AG04449 (cell line): Measurements from ENCODE around the gene METTL17.
"Not testable (repeated sequence)": the region's sequence is repeated elsewhere in the genome, so short reads cannot be mapped to it uniquely, and the experiment has no call there.

Source experiments
- CTCF ChIA-PET: fragments of 350-600 bp; formaldehyde crosslinking; extraction: SDS; loops from one replicate; lab custom pipeline; 2021; ENCODE audit warnings: antibody characterized with exemption; lab: Yijun Ruan, JAX
- POLR2A ChIA-PET: fragments of 400-600, 350-600 bp; formaldehyde crosslinking; extraction: SDS; loops from one replicate; lab custom pipeline; 2020; ENCODE audit warnings: antibody characterized with exemption, inconsistent platforms; lab: Yijun Ruan, JAX
- DNase-seq: peaks from one replicate; pipeline ENCODE4 v3.0.0-alpha.2; 2010; ENCODE audit warnings: low read depth, low spot score
- H3K4me3 ChIP-seq: 2 replicates; pipeline ENCODE4 v1.5.1; 2011; ENCODE audit warnings: low read depth, mild to moderate bottlenecking, control low read depth, low read length
- TF ChIP-seq, protein P1 (sequence below): IDR thresholded peaks from one replicate; pipeline ENCODE4 v1.5.1; 2011; ENCODE audit warnings: mild to moderate bottlenecking, moderate library complexity, low read length, control low read depth, inconsistent platforms; ENCODE audit not compliant: insufficient read depth; ENCODE audit errors: missing control alignments

Gene METTL17

GRCh38 chr14:20989787-20990600 lies at the start of gene METTL17:
METTL17 (plus strand) TSS chr14:20989980; CDS start chr14:20990003, 23 bp downstream.
- TF ChIP-seq, protein P1, sequence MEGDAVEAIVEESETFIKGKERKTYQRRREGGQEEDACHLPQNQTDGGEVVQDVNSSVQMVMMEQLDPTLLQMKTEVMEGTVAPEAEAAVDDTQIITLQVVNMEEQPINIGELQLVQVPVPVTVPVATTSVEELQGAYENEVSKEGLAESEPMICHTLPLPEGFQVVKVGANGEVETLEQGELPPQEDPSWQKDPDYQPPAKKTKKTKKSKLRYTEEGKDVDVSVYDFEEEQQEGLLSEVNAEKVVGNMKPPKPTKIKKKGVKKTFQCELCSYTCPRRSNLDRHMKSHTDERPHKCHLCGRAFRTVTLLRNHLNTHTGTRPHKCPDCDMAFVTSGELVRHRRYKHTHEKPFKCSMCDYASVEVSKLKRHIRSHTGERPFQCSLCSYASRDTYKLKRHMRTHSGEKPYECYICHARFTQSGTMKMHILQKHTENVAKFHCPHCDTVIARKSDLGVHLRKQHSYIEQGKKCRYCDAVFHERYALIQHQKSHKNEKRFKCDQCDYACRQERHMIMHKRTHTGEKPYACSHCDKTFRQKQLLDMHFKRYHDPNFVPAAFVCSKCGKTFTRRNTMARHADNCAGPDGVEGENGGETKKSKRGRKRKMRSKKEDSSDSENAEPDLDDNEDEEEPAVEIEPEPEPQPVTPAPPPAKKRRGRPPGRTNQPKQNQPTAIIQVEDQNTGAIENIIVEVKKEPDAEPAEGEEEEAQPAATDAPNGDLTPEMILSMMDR = peak; percentile 45
- peak; percentile 91 for DNase-seq
- ChIA-PET POLR2A (interaction anchor here (1.2 kb wide), 1 partner anchor 8 kb away, joined by 3 read pairs; no protein-coding TSS in a partner anchor), CTCF (interaction anchor here (1.6 to 17.1 kb wide), 5 partner anchors 15 to 114 kb away, joined by 8 to 288 read pairs (median 48); partner anchors contain the start of gene TMEM253)
- peak within 1 kb of the TSS; percentile 87 for H3K4me3 ChIP-seq

- POLR2A ChIA-PET, H3K4me3 ChIP-seq, DNase-seq: not testable (repeated sequence)
- CTCF ChIA-PET = interaction anchor here (3.0 kb wide), 1 partner anchor 26 kb away, joined by 20 read pairs; no protein-coding TSS in a partner anchor
These were observed 44.6 kb upstream of the METTL17 start for GRCh38 chr14:20945146-20945545.

DNA sequence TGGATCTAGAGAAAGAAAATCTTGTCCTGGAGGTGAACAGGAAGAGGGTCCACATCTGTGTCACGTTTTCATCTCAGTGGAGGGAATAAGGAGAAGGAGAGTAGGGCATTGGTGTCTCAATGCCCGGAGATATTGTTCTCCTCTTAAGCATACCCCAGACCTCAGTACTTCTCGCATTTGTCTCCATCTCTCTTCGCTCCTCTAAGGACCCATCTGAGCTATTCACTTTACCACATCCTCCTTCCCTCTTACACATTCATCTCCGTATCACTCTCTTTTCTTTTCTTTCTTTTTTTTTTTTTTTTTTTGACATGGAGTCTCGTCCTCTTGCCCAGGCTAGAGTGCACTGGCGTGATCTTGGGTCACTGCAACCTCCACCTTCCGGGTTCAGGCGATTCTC lies 43.1 kb upstream of the METTL17 start:
- POLR2A ChIA-PET, DNase-seq: not testable (repeated sequence)

GRCh38 chr14:20954736-20955537 lies 34.8 kb upstream of the METTL17 start, which contains the start of gene RNASE2:
RNASE2 (plus strand) TSS chr14:20955487; CDS start chr14:20955772, 285 bp downstream.
- POLR2A ChIA-PET, H3K4me3 ChIP-seq, DNase-seq: not testable (repeated sequence)
- CTCF ChIA-PET = interaction anchor here (9.1 kb wide), 1 partner anchor 17 kb away, joined by 97 read pairs; no protein-coding TSS in a partner anchor

More for the DNA sequence above, 43.1 kb upstream of the METTL17 start:
- CTCF ChIA-PET, H3K4me3 ChIP-seq: not testable (repeated sequence)

GRCh38 chr14:20955538-20955873 lies 34.3 kb upstream of the METTL17 start:
- CTCF ChIA-PET = interaction anchor here (9.1 kb wide), 1 partner anchor 17 kb away, joined by 97 read pairs; no protein-coding TSS in a partner anchor
- POLR2A ChIA-PET, H3K4me3 ChIP-seq, DNase-seq: not testable (repeated sequence)

- TF ChIP-seq, protein P1 = no peak
- DNase-seq = no peak
- POLR2A ChIA-PET = no interaction called here
- H3K4me3 ChIP-seq = no peak overlapping the region
- CTCF ChIA-PET = interaction anchor here (9.1 kb wide), 1 partner anchor 16 kb away, joined by 97 read pairs; no protein-coding TSS in a partner anchor
These were observed 33.3 kb upstream of the METTL17 start for GRCh38 chr14:20956376-20956976.

DNA sequence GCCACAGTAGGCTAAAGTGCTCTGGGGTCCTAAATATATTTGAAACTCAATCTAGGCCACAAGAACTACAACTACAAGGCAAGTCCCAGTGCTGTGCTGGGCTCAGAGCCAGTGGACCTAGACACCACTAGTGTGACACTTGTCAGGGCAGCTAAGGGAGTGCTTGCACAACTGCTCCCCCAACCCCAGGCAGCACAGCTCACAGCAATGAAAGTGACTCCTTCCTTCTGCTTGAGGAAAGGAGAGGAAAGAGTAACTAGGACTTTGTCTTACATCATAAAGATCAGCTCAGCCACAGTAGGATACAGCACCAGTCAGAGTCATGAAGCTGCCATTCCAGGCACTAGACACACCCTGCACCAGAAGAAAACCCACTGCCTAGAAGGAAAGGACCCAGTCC lies 30.8 kb upstream of the METTL17 start:
- DNase-seq, POLR2A ChIA-PET, H3K4me3 ChIP-seq: not testable (repeated sequence)
- CTCF ChIA-PET = interaction anchor here (9.1 kb wide), 1 partner anchor 13 kb away, joined by 97 read pairs; no protein-coding TSS in a partner anchor

DNA sequence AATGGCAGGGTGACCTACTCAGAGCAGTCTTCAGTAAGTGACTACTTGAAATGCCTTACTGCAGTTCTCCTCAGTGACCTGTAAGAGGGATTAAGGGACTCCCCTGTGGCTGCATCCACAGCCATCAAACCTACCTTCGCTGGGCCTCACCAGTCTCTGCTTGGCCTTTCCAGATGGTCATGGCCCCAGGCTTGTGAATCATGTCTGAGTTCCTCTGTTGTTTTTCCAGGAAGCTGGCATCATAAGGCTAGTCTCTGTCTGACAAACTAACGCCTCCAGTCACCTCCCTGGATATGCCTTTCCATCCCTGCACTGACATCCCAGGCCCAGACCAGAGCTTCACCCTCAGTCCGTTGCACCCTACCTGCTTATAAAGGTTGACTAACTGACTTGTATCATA lies 20.4 kb upstream of the METTL17 start:
- ChIA-PET CTCF (interaction anchor here (0.9 to 8.0 kb wide), 9 partner anchors 10 to 273 kb away, joined by 3 to 202 read pairs (median 28); partner anchors contain the start of genes METTL17 and RNASE2), POLR2A (no interaction called here)
- no peak for DNase-seq
- TF ChIP-seq, protein P1 = no peak
- H3K4me3 ChIP-seq = no peak overlapping the region
